ENCODE measurements around the gene CCL14.

Gene CCL14

GRCh38 chr17:35991075-35991474, 4.5 kb upstream of the CCL14 start:
- TF ChIP-seq CTCF (conservative IDR thresholded peaks at IDR 0.05) = no peak
- H3K27ac ChIP-seq = no peak overlapping the region

GRCh38 chr17:35988164-35988563, 1.6 kb upstream of the CCL14 start:
- peak overlapping the region; percentile 45 for H3K27ac ChIP-seq
- no peak for TF ChIP-seq CTCF (conservative IDR thresholded peaks at IDR 0.05)

GRCh38 chr17:35984140-35984539, 2.4 kb downstream of the CCL14 start:
- no peak for TF ChIP-seq CTCF (conservative IDR thresholded peaks at IDR 0.05)
- H3K27ac ChIP-seq = no peak overlapping the region

- no peak overlapping the region for H3K27ac ChIP-seq
Observed at GRCh38 chr17:35982409-35983191, 3.9 kb downstream of the CCL14 start.

GRCh38 chr17:35981908-35982330, 4.6 kb downstream of the CCL14 start:
- TF ChIP-seq CTCF (conservative IDR thresholded peaks at IDR 0.05) = no peak; the same call in 1 of the 2 replicates
- H3K27ac ChIP-seq = no peak overlapping the region

More at GRCh38 chr17:35982409-35983191, 3.9 kb downstream of the CCL14 start:
- no peak for TF ChIP-seq CTCF (conservative IDR thresholded peaks at IDR 0.05)

GRCh38 chr17:35981246-35981645, 5.3 kb downstream of the CCL14 start, which contains the start of gene CCL16:
CCL16 (minus strand) TSS chr17:35981497; CDS start chr17:35981420, 77 bp downstream.
- no peak within 1 kb of the TSS for H3K27ac ChIP-seq
- no peak for TF ChIP-seq CTCF (conservative IDR thresholded peaks at IDR 0.05)

GRCh38 chr17:35978346-35978745, 8.2 kb downstream of the CCL14 start:
- no peak overlapping the region for H3K27ac ChIP-seq
- TF ChIP-seq CTCF (conservative IDR thresholded peaks at IDR 0.05) = no peak
